GM12892 (cell line): ENCODE data around the gene CRYL1. TPM values are rescaled to one million over a fixed set of nuclear protein-coding genes. Genes with fewer than 3 reads are reported as not detected.
A peak's percentile ranks its signal among the peaks of the same experiment; 100 is the strongest.

Experiments used
- DNase-seq: peaks from one replicate; pipeline ENCODE4 v3.0.0; 2011; ENCODE audit not compliant: insufficient read length
- FAIRE-seq: peaks from 2 replicates; lab custom pipeline; 2011; peaks lifted over from hg19 to GRCh38; lab: Jason Lieb, UNC
- POLR2A ChIP-seq: IDR thresholded peaks from 2 replicates; pipeline ENCODE4 v1.6.1; 2011; ENCODE audit warnings: low read depth, low read length, control low read depth
- POLR2AphosphoS5 ChIP-seq: IDR thresholded peaks from 2 replicates; pipeline ENCODE4 v1.6.1; 2011; ENCODE audit warnings: low read depth, low read length, control low read depth
- TAF1 ChIP-seq: IDR thresholded peaks from 2 replicates; pipeline ENCODE4 v1.6.1; 2011; ENCODE audit warnings: low read depth, mild to moderate bottlenecking, control low read depth, low read length, borderline replicate concordance
- polyA plus RNA-seq: library from polyadenylated mRNA; unstranded; fragments of >200 nt; gene quantifications from one replicate; pipeline ENCODE4 v1.2.1, GENCODE V29; 2012; ENCODE audit warnings: missing spikeins, inconsistent platforms; ENCODE audit not compliant: missing spikeins

CRYL1 gene
- polyA plus RNA-seq: 10.7 TPM

GRCh38 chr13:20525601-20526544 is at the start of gene CRYL1:
Gene CRYL1, minus strand, starts transcription at chr13:20525857. Its CDS starts 63 bp downstream, at chr13:20525794.
- TF ChIP-seq TAF1: no peak
- no peak; the same call in 1 of the 2 replicates for TF ChIP-seq POLR2AphosphoS5
- peak; percentile 62; the same call in 1 of the 2 replicates for TF ChIP-seq POLR2A
- FAIRE-seq (no peak), DNase-seq (peak; percentile 67)

- DNase-seq: no peak
- FAIRE-seq: no peak
- TF ChIP-seq POLR2AphosphoS5: no peak
- no peak for TF ChIP-seq POLR2A
- no peak for TF ChIP-seq TAF1
Observed at GRCh38 chr13:20573636-20574035, 48.0 kb upstream of the CRYL1 start.

- no peak for DNase-seq
- no peak for FAIRE-seq
- TF ChIP-seq POLR2A (no peak), TAF1 (no peak), POLR2AphosphoS5 (no peak)
Observed at GRCh38 chr13:20573186-20573585, 47.5 kb upstream of the CRYL1 start.

- TF ChIP-seq POLR2A: no peak
- FAIRE-seq (no peak), DNase-seq (no peak)
Observed at GRCh38 chr13:20571676-20572075, 46.0 kb upstream of the CRYL1 start.

DNA sequence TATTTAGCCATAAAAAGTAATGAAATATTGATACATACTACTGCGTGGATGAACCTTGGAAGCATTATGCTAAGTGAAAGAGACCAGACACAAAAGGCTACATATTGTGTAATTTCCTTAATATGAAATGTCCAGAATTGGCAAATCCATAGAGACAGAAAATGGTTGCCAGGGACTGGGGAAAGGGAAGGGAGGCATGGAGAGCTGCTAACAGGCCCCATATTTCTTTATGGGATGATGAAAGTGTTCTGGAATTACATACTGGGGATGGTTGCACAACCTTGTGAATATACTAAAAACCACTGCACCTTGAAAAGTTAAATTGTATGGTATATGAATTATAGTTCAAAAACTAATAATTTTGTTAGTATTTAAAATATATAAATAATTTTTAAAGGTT is 44.9 kb upstream of the CRYL1 start:
- FAIRE-seq: no peak
- no peak for DNase-seq
- TF ChIP-seq POLR2AphosphoS5 (no peak), POLR2A (no peak), TAF1 (no peak)

GRCh38 chr13:20567881-20568528 is 42.3 kb upstream of the CRYL1 start:
- FAIRE-seq (no peak), DNase-seq (no peak)
- TF ChIP-seq TAF1 (no peak), POLR2AphosphoS5 (no peak), POLR2A (no peak)

- peak; percentile 70 for TF ChIP-seq POLR2AphosphoS5
- peak; percentile 63; the same call in 1 of the 2 replicates for TF ChIP-seq POLR2A
- 0 out of 2 replicates have a peak, but pooled peaks have one; percentile 5 for TF ChIP-seq TAF1
- FAIRE-seq (peak; percentile 92), DNase-seq (peak; percentile 84)
Observed at GRCh38 chr13:20566898-20567874, 41.5 kb upstream of the CRYL1 start, which contains the start of gene IFT88. Gene IFT88, plus strand, starts transcription at chr13:20567157. Its CDS starts 7,229 bp downstream, at chr13:20574386.

DNA sequence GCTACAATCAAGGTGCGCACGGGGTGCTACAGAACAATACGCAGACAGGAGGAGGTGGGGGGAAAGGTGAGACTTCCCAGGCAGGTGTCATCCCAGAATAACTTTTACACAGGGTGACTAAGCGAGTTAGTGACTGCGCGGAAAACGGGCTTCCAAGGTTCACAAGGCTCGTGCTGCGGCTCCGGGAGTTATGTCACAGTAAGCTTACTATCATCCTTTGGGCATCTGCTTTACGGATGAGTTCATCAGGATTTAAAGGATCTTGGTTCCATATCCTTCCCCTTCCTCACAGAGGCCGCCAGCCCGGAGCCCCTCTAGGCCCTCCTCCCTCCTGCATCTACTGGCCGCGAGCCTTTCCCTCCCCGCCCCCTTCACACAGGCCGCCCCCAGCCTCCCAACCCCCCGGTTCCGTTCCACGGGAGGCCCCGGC is 40.8 kb upstream of the CRYL1 start:
- TF ChIP-seq POLR2A: no peak
- peak; percentile 4; the same call in 1 of the 2 replicates for TF ChIP-seq POLR2AphosphoS5
- TF ChIP-seq TAF1: no peak
- DNase-seq: no peak
- FAIRE-seq: peak; percentile 58

DNA sequence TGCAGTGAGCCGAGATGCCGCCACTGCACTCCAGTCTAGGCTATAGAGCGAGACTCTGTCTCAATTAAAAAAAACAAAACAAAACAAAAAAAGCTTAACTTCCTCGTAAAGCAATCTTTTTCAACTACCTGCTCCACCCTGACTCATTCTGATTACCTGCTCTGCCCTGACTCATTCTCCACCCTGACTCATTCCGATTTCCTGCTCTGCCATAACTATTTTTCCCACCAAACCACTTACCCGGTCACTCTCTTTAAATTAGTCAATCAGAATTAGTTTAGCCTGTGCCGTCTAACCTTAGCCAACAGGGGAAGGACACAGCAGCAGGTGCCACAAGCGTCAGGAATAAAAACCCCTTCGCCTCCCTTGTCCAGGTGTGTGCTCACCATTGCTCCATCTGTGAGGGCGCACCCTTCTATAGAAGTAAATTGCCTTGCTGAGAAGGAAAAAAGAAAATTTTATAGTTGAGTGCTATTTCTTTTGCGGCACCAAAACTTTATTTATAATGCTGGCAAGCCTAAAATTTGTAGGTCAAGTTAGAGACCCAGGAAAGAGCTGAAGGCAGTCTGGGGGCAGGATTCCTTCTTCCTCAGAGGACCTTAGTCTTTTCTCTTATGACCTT is 39.6 kb upstream of the CRYL1 start:
- DNase-seq (no peak), FAIRE-seq (no peak)

GRCh38 chr13:20561741-20562140 is 36.1 kb upstream of the CRYL1 start:
- TF ChIP-seq POLR2A (no peak), POLR2AphosphoS5 (no peak), TAF1 (no peak)
- no peak for FAIRE-seq
- DNase-seq: no peak

More for the DNA sequence above, 39.6 kb upstream of the CRYL1 start:
- TF ChIP-seq TAF1 (no peak), POLR2A (no peak), POLR2AphosphoS5 (no peak)
